ENCODE results near the gene FASLG. TPM values are rescaled to one million over a fixed set of nuclear protein-coding genes. Genes with fewer than 3 reads are reported as not detected.
A peak's percentile ranks its signal among the peaks of the same experiment; 100 is the strongest.

FASLG gene
- total RNA-seq, 4 donors from 2014 or later: 0.33 TPM; not detected in 3

DNA sequence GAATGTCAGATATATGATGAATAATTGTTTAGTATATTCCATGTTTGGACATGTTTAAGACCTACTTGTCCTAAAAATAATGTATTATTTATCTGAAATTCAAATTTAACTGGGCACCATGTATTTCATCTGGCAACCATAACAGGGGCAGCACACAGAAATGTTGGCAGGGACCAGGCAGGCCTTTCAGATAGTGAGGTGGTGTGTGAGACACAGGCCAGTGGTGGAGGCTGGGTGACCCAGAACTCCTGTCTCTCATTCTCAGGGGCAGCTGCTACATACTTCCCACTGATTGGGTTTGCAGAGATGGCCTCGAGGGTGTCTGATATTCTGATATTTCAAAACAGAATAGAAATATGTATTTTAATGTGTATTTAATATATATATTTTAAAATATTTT, 1.3 kb upstream of the FASLG start:
- no peak for TF ChIP-seq POLR2AphosphoS5 (IDR thresholded peaks at IDR 0.05)
- TF ChIP-seq POLR2A (IDR thresholded peaks at IDR 0.05; ENCODE audit: low read depth): no peak
- no peak for TF ChIP-seq EP300 (IDR thresholded peaks at IDR 0.05)
- no peak for TF ChIP-seq CTCF (IDR thresholded peaks at IDR 0.05)
- 90% methylated on average over 1 of the region's 1 CpG for WGBS
- DNase-seq (ENCODE audit: extremely low spot score): no peak
- Histone ChIP-seq H3K27ac (replicated peaks in 1 of 4) (no peak overlapping the region), H3K27me3 (no peaks in the 10 kb centered on the region), H3K36me3 (no peaks in the 10 kb centered on the region), H3K9me3 (no peaks in the 10 kb centered on the region), H3K4me1 (no peaks in the 10 kb centered on the region), H3K4me3 (no peak overlapping the region)
- intact Hi-C loops (cut with DNase I): no loop called here

GRCh38 chr1:172661107-172661506, 2.2 kb downstream of the FASLG start:
- 67% methylated on average over 3 of the region's 3 CpGs for WGBS
- no peak overlapping the region for H3K27ac ChIP-seq (replicated peaks in 1 of 4)
- H3K4me1 ChIP-seq: no peaks in the 10 kb centered on the region
- TF ChIP-seq EP300 (IDR thresholded peaks at IDR 0.05) (no peak), POLR2AphosphoS5 (IDR thresholded peaks at IDR 0.05) (no peak), POLR2A (IDR thresholded peaks at IDR 0.05; ENCODE audit: low read depth) (no peak), CTCF (IDR thresholded peaks at IDR 0.05) (no peak)
- H3K36me3 ChIP-seq: no peaks in the 10 kb centered on the region
- no peaks in the 10 kb centered on the region for H3K9me3 ChIP-seq
- H3K27me3 ChIP-seq: no peaks in the 10 kb centered on the region
- DNase-seq (ENCODE audit: extremely low spot score): peak; percentile 34
- H3K4me3 ChIP-seq: no peak overlapping the region
- intact Hi-C loops (cut with DNase I): no loop called here

- WGBS: 46% methylated on average over 13 of the region's 14 CpGs
- intact Hi-C loops (cut with DNase I): no loop called here
- no peaks in the 10 kb centered on the region for H3K9me3 ChIP-seq
These were observed 3.7 kb downstream of the FASLG start for GRCh38 chr1:172662464-172663109.

DNA sequence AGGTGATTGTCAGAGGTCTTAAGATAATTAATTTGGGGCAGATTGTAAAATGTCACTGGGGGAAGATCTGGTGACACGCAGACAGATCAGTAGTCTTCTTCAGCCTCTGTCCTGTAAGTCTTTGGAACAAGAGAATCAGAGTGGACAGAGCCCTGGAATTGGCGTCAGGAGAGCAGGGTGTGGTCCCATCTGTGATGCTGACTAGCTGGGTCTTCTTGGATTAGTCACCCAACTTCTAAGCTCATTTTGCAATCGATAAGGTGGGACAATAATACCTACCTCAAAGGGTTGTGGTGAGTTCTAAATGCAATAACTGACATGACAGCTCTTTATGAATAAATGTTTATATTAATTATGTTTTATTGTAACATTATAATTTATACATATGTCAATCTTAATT, 4.8 kb downstream of the FASLG start:
- H3K27me3 ChIP-seq: no peaks in the 10 kb centered on the region
- TF ChIP-seq EP300 (IDR thresholded peaks at IDR 0.05) (no peak), POLR2A (IDR thresholded peaks at IDR 0.05; ENCODE audit: low read depth) (no peak), CTCF (IDR thresholded peaks at IDR 0.05) (no peak), POLR2AphosphoS5 (IDR thresholded peaks at IDR 0.05) (no peak)

More at GRCh38 chr1:172662464-172663109, 3.7 kb downstream of the FASLG start:
- Histone ChIP-seq H3K4me1 (no peaks in the 10 kb centered on the region), H3K27me3 (no peaks in the 10 kb centered on the region), H3K36me3 (no peaks in the 10 kb centered on the region), H3K4me3 (no peak overlapping the region), H3K27ac (replicated peaks in 1 of 4) (no peak overlapping the region)
- TF ChIP-seq POLR2AphosphoS5 (IDR thresholded peaks at IDR 0.05) (peak in 1 of 2 donors; percentile 35), POLR2A (IDR thresholded peaks at IDR 0.05; ENCODE audit: low read depth) (no peak)
- DNase-seq (ENCODE audit: extremely low spot score): peak; percentile 92

DNA sequence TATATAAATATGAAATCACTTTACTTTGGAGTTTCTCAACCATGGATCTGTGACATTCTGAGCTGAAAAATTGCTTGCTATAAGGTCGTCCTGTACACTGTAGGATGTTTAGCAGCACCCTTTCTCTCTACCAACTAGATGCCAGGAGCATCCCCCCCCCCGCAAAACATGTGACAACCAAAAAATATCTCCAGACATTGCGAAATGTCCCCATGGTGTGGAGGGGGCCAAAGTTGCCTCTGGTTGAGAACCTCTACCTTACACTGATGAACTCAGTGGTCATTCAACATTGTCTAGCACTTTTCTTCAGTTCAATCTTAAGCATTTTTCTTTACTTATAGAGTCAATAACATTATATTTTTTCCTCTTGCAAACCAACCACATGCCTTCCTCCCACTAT, 9.2 kb downstream of the FASLG start:
- TF ChIP-seq POLR2A (IDR thresholded peaks at IDR 0.05; ENCODE audit: low read depth): no peak
- no peak for TF ChIP-seq EP300 (IDR thresholded peaks at IDR 0.05)
- no peak for TF ChIP-seq POLR2AphosphoS5 (IDR thresholded peaks at IDR 0.05)
- no peak for TF ChIP-seq CTCF (IDR thresholded peaks at IDR 0.05)
- no peaks in the 10 kb centered on the region for H3K36me3 ChIP-seq
- DNase-seq (ENCODE audit: extremely low spot score): peak; percentile 24
- no peaks in the 10 kb centered on the region for H3K4me1 ChIP-seq
- no peaks in the 10 kb centered on the region for H3K27me3 ChIP-seq
- WGBS: 78% methylated on average over 3 of the region's 3 CpGs
- intact Hi-C loops (cut with DNase I): no loop called here
- H3K9me3 ChIP-seq: no peaks in the 10 kb centered on the region
- H3K27ac ChIP-seq (replicated peaks in 1 of 4): no peak overlapping the region
- H3K4me3 ChIP-seq: no peak overlapping the region

More for the DNA sequence above, 4.8 kb downstream of the FASLG start:
- no peak for DNase-seq (ENCODE audit: extremely low spot score)
- no peak overlapping the region for H3K27ac ChIP-seq (replicated peaks in 1 of 4)
- WGBS: 81% methylated on average over 3 of the region's 3 CpGs
- no peaks in the 10 kb centered on the region for H3K9me3 ChIP-seq
- intact Hi-C loops (cut with DNase I): no loop called here
- H3K4me1 ChIP-seq: no peaks in the 10 kb centered on the region
- H3K36me3 ChIP-seq: no peaks in the 10 kb centered on the region
- H3K4me3 ChIP-seq: no peak overlapping the region
